Glutamatergic neuron (in vitro differentiated cells): ENCODE data around the gene RASL10A. TPM values are rescaled to one million over a fixed set of nuclear protein-coding genes. Genes with fewer than 3 reads are reported as not detected.

Source experiments
- DNase-seq: peaks from one replicate; pipeline ENCODE4 v3.0.0; 2022
- H3K27ac Mint-ChIP-seq: one replicate; pipeline ENCODE4 v1.8.0; 2020; ENCODE audit warnings: mild to moderate bottlenecking, mixed read lengths, inconsistent platforms; ENCODE audit not compliant: unreplicated experiment
- H3K27me3 Mint-ChIP-seq: one replicate; pipeline ENCODE4 v1.8.0; 2020; ENCODE audit warnings: mild to moderate bottlenecking, moderate library complexity, mixed read lengths, inconsistent platforms; ENCODE audit not compliant: unreplicated experiment
- H3K36me3 Mint-ChIP-seq: one replicate; pipeline ENCODE4 v1.8.0; 2020; ENCODE audit warnings: mild to moderate bottlenecking, mixed read lengths, inconsistent platforms; ENCODE audit not compliant: unreplicated experiment
- H3K4me1 Mint-ChIP-seq: one replicate; pipeline ENCODE4 v1.8.0; 2020; ENCODE audit warnings: mild to moderate bottlenecking, low read depth, mixed read lengths, inconsistent platforms; ENCODE audit not compliant: unreplicated experiment
- H3K4me3 Mint-ChIP-seq: one replicate; pipeline ENCODE4 v1.8.0; 2020; ENCODE audit warnings: mild to moderate bottlenecking, mixed read lengths, inconsistent platforms; ENCODE audit not compliant: unreplicated experiment
- H3K9me3 Mint-ChIP-seq: one replicate; pipeline ENCODE4 v1.8.0; 2020; ENCODE audit warnings: mild to moderate bottlenecking, moderate library complexity, mixed read lengths, inconsistent platforms; ENCODE audit not compliant: unreplicated experiment
- total RNA-seq: library from RNA; stranded (reverse); fragmentation: NEBNext Ultra II Directional; extraction: Animal tissue kit (Norgen Biotek cat#: 25700); gene quantifications from one replicate; pipeline ENCODE4 v1.2.1, GENCODE V29; 2021; ENCODE audit not compliant: unreplicated experiment
- TF ChIP-seq, protein P1 (sequence below): fragments of 200-600 bp; sonication (generic); IDR thresholded peaks from one replicate; pipeline ENCODE4 v1.5.0; 2021; ENCODE audit not compliant: partially characterized antibody, unreplicated experiment

RASL10A gene
- total RNA-seq, 1 donor from 2014 or later: 1.3 TPM

DNA sequence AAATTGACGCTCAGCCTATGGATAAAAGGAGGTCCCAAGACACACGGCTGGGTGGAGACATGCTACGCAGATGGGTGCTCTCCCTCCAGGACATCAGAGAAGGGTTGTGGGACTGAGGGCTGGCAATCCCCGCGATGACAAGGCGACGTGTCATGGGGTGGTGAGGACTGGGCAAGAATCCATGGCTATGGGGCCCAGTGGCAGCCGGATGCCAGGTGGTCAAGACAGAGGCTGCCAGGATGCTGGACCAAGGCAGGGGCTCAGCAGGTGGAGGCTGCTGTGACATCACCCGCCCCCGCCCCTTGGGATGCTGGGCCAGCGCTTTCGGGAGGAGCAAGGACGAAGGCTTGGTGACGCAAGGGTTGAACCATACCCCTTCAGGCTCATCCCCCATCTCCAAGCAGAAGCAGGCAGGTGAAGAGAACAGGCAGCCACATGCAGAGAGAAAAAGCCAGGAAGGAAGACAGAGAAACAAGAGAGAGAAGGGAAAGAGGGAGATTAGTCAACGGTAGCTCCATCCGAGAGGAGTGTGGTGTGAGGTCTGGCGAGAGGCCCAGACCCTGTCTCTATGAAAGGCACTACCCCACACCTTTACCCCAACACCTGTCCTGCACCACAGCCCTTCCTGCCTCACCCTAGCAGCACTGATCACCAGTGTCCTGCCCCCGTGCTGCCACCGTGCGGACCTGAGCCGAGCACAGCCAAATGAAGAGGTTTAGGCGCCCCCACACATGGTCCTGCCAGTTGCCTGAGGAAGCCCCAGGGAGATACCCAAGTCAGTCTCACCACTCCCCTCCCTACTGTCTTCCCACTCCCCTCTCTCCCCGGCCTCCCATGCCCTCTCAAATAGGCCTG, 24.1 kb upstream of the RASL10A start:
- Mint-ChIP-seq H3K27me3 (peaks cover 10% of the 10 kb centered on the region), H3K27ac (no peak overlapping the region), H3K9me3 (peaks cover 4% of the 10 kb centered on the region), H3K36me3 (peaks cover 8% of the 10 kb centered on the region), H3K4me1 (peaks cover 15% of the 10 kb centered on the region), H3K4me3 (no peak overlapping the region)
- DNase-seq: no peak
- TF ChIP-seq, protein P1, sequence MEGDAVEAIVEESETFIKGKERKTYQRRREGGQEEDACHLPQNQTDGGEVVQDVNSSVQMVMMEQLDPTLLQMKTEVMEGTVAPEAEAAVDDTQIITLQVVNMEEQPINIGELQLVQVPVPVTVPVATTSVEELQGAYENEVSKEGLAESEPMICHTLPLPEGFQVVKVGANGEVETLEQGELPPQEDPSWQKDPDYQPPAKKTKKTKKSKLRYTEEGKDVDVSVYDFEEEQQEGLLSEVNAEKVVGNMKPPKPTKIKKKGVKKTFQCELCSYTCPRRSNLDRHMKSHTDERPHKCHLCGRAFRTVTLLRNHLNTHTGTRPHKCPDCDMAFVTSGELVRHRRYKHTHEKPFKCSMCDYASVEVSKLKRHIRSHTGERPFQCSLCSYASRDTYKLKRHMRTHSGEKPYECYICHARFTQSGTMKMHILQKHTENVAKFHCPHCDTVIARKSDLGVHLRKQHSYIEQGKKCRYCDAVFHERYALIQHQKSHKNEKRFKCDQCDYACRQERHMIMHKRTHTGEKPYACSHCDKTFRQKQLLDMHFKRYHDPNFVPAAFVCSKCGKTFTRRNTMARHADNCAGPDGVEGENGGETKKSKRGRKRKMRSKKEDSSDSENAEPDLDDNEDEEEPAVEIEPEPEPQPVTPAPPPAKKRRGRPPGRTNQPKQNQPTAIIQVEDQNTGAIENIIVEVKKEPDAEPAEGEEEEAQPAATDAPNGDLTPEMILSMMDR: no peak

DNA sequence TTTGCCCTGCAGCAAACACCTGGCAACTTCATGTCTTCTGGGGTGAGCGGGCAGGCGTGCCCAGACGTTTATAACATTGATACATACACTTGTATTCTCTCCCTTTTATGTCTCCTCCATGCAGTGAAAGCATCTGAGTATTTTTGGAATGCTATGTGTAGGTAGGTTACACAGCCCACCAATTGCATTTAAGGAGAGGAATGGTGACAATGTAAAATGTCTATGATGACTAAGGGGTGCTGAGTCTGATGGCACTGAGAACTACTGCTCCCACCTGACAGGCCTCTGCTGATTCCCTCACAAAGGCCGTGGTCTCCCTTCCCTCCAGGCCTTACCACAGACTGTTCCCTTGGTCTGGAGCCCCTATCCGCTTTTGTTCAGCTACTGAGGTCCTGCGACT, 22.9 kb upstream of the RASL10A start:
- TF ChIP-seq, protein P1: no peak
- peaks cover 4% of the 10 kb centered on the region for H3K9me3 Mint-ChIP-seq
- no peak for DNase-seq
- H3K4me3 Mint-ChIP-seq: no peak overlapping the region
- H3K27me3 Mint-ChIP-seq: peaks cover 12% of the 10 kb centered on the region
- H3K27ac Mint-ChIP-seq: no peak overlapping the region
- H3K36me3 Mint-ChIP-seq: peaks cover 8% of the 10 kb centered on the region
- peaks cover 11% of the 10 kb centered on the region for H3K4me1 Mint-ChIP-seq

DNA sequence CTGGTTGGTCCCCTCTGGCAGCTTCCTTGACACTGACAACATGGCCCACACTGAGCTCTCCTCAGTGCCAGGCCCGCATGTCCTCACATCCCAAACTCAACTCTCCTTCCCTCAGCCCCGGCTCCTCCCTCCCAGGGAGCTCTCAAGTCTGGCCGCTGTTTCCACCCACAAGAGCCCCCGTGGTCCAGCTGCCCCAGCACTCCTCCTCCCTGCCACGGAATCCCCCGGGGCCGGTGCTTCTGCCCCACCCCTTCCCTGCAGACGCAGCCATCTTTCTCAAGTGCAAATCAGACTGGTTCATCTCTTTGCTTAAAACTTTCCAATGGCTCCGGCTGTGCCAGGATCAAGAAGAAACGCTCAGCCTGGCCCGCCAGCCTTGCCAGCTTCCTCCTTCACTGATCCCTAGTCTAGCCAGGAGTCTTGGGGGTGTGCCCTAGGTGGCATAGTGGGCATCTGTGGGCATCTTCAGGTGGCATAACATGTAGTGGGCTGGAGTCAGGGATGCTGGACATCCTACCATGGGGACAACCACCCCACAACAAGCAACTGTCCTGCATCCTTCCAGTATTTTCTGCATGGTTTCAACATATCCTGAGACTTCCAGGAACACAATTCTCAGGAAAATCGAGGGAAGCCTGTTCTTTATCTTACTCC, 22.3 kb upstream of the RASL10A start:
- H3K27ac Mint-ChIP-seq: no peak overlapping the region
- H3K4me1 Mint-ChIP-seq: peaks cover 7% of the 10 kb centered on the region
- peaks cover 7% of the 10 kb centered on the region for H3K27me3 Mint-ChIP-seq
- H3K4me3 Mint-ChIP-seq: no peak overlapping the region
- H3K9me3 Mint-ChIP-seq: peaks cover 4% of the 10 kb centered on the region
- DNase-seq: no peak
- H3K36me3 Mint-ChIP-seq: peaks cover 8% of the 10 kb centered on the region
- TF ChIP-seq, protein P1: no peak

DNA sequence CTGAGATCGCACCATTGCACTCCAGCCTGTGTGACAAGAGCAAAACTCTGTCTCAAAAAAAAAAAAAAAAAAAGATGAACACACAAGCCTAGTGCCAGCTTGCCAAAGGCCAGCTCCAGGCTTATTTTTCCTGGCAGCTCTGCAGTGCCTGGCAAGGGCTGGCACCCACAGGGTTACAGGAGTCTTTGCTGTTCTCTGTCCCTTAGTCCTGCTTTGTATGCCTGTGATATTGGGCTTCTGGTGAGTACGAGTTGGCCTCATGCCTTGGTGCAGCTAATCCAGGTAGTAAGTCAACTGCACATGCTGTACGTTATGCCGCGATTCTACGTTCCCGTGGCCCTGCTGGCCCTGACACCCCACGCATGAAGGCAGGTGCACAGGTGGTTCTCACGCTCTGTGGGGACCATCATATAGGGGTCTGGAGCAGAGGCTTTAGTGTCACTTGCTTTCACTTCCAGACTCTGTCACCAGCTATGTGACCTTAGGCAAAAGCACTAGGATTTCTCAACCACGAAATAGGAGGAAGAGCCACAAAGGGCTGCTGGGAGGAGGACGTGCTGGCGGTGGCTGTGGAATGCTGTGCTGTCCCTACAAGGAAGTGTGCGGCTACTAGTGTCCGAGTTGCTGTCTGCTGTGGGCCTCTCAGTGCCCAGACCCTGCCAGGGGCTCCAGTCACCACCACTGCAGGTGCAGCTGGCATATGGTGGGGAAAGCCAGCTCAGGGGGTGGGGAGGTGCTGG, 21.4 kb upstream of the RASL10A start:
- no peak overlapping the region for H3K27ac Mint-ChIP-seq
- no peak overlapping the region for H3K4me3 Mint-ChIP-seq
- peaks cover 8% of the 10 kb centered on the region for H3K36me3 Mint-ChIP-seq
- TF ChIP-seq, protein P1: no peak
- H3K4me1 Mint-ChIP-seq: peaks cover 10% of the 10 kb centered on the region
- DNase-seq: no peak
- H3K27me3 Mint-ChIP-seq: peaks cover 6% of the 10 kb centered on the region
- H3K9me3 Mint-ChIP-seq: peaks cover 4% of the 10 kb centered on the region
